Spleen (tissue), 11 donors: ENCODE measurements around the gene ZNF836. TPM values are rescaled to one million over a fixed set of nuclear protein-coding genes. Genes with fewer than 3 reads are reported as not detected.

ENCODE experiments used
- DNase-seq: peaks from one replicate; pipeline ENCODE4 v3.0.0-alpha.2; 2020
- H3K27ac ChIP-seq, 8 donors: fragments of 200-600 bp; sonication (generic) in 7 of 8; 1 replicate in 4 of 8; 2 replicates in 4 of 8; pipeline versions ENCODE4 v1.5.0 to v1.8.0; 2016 to 2021; ENCODE audit warnings: inconsistent platforms in 4 of 8, mild to moderate bottlenecking in 4 of 8, moderate library complexity in 1 of 8
- H3K27me3 ChIP-seq, 7 donors: fragments of 200-600 bp; sonication (generic) in 6 of 7; replicated peaks in 1 of 7; 1 replicate in 4 of 7; 2 replicates in 3 of 7; pipeline versions ENCODE4 v1.5.0 to v1.8.0; 2016 to 2021; ENCODE audit warnings: inconsistent platforms in 3 of 7, mild to moderate bottlenecking in 1 of 7
- H3K36me3 ChIP-seq, 6 donors: fragments of 200-600 bp; sonication (generic) in 5 of 6; 1 replicate in 4 of 6; 2 replicates in 2 of 6; pipeline versions ENCODE4 v1.5.0 to v1.8.0; 2016 to 2021; ENCODE audit warnings: inconsistent platforms in 2 of 6
- H3K4me1 ChIP-seq, 6 donors: fragments of 200-600 bp; sonication (generic) in 5 of 6; 1 replicate in 3 of 6; 2 replicates in 3 of 6; pipeline versions ENCODE4 v1.5.0 to v1.8.0; 2016 to 2021; ENCODE audit warnings: inconsistent platforms in 3 of 6
- H3K4me3 ChIP-seq, 8 donors: fragments of 200-600 bp; sonication (generic) in 7 of 8; 1 replicate in 4 of 8; 2 replicates in 4 of 8; pipeline versions ENCODE4 v1.5.0 to v1.8.0; 2016 to 2021; ENCODE audit warnings: inconsistent platforms in 4 of 8, mild to moderate bottlenecking in 4 of 8, moderate library complexity in 2 of 8
- H3K9me3 ChIP-seq, 8 donors: fragments of 200-600 bp; sonication (generic) in 7 of 8; 1 replicate in 4 of 8; 2 replicates in 4 of 8; pipeline versions ENCODE4 v1.5.0 to v1.8.0; 2016 to 2021; ENCODE audit warnings: inconsistent platforms in 4 of 8
- POLR2A ChIP-seq, 3 donors: fragments of 450-650 bp; IDR thresholded peaks; one replicate each; pipeline ENCODE4 v1.5.1; 2017; ENCODE audit warnings: antibody characterized with exemption in 3 of 3, mild to moderate bottlenecking in 1 of 3
- POLR2AphosphoS5 ChIP-seq, 3 donors: sonication (generic); formaldehyde crosslinking; IDR thresholded peaks; one replicate each; pipeline ENCODE4 v1.5.1; 2017; ENCODE audit warnings: antibody characterized with exemption in 3 of 3
- WGBS, 5 donors: extraction: QIAGEN DNeasy Blood & Tissue Kit in 3 of 5; methylation state at CpG; one replicate each; pipeline versions ENCODE4 v1.1.5 to v1.1.7; 2013 to 2018; 5-methylcytosine and 5-hydroxymethylcytosine counted together
- intact Hi-C: fragments of 100-400 bp; cut with DNase I; formaldehyde crosslinking; loops from one replicate; pipeline ENCODE4 v1.15.0; 2023; ENCODE audit warnings: low total_unique reads
- polyA plus RNA-seq, 3 donors: library from polyadenylated mRNA; stranded (reverse); fragments of 200-250 nt; gene quantifications; one replicate each; pipeline ENCODE4 v1.2.1, GENCODE V29; 2013
- total RNA-seq, 7 donors: library from RNA; depleted of rRNA in 3 of 7; stranded (reverse); fragments of >200 nt in 3 of 7; fragmentation: NEBNext Ultra II Directional in 4 of 7; extraction: Animal tissue kit (Norgen Biotek cat#: 25700) in 4 of 7; gene quantifications; one replicate each; pipeline versions ENCODE4 v1.1.0 to v1.2.1, GENCODE V29; 2016 to 2021
- TF ChIP-seq, protein P1 (sequence below), 11 experiments: fragments of 200-600 bp in 7 of 11; fragments of 450-650 bp in 4 of 11; sonication (generic) in 4 of 11; IDR thresholded peaks in 8 of 11; conservative IDR thresholded peaks in 3 of 11; 1 replicate in 7 of 11; 2 replicates in 4 of 11; pipeline versions ENCODE4 v1.4.0 to v1.8.0; 2016 to 2021; ENCODE audit warnings: antibody characterized with exemption in 11 of 11, inconsistent platforms in 4 of 11, mild to moderate bottlenecking in 1 of 11
- donor health status: healthy with polysubstance abuse.
- donor health status: DM: no; HTN: no; CAD: no; lungs with moderate emphysema.
- donor health status: DM: no; HTN: no; CAD: no.
- donor health status: Bipolar disorder and iron deficiency.
- donor health status: healthy.
- donor health status: DM: no; HTN: no; CAD: no.
- donor health status: DM: yes; HTN: yes; CAD: no.

ZNF836 gene
- total and polyA plus RNA-seq, 10 donors, result 4.9 to 26.8 (median 19.9) TPM

DNA sequence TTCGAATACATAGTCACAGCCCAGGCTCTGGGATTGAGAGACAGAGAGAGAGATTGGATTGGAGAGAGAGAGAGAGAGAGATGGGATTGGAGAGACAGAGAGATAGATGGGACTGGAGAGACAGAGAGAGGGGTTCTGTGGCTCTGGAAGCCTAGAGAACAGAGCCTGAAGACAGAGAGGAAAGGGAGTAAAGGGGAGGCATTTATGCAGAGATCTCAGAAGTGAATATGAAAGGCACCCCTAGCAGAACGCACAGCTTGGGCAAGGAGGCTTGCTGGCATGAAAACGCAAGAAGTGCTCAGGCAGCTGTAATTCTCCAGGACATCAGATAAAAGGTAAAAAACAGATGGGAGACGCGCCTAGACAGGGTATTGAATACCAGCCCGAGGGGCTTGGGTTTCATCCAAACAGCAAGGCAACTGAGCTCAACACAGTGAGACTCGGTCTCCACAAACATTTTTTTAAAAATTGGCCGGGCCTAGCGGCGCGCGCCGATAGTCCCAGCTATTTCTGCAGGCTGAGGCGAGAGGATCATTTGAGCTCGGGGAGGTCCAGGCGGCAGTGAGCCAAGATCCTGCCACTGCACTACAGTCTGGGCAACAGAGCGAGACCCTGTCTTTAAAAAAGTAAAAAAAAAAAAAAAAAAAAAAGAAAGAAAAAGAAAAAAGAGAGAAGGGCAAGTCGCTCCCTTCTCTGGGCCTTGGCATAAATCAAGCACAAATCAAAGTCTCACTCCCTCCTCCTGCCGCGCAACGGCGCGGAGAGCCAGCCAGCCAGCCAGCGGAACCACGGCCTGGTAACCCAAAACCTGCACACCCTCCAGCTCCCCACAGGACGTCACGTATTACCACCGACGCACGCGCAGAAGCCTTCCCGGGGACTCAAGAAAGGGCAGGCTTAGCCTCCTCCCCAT, 17.7 kb upstream of the ZNF836 start:
- Histone ChIP-seq H3K4me3 (peak overlapping the region; percentile 13 to 88 (median 42)), H3K27ac (peak overlapping the region; percentile 81 to 100 (median 98)), H3K9me3 (no peaks in the 10 kb centered on the region), H3K27me3 (no peaks in the 10 kb centered on the region), H3K36me3 (peaks cover 0 to 20% (median 7%) of the 10 kb centered on the region in 6 donors), H3K4me1 (peaks cover 35 to 49% (median 42%) of the 10 kb centered on the region in 6 donors)
- DNase-seq, result peak; percentile 100
- WGBS, 5 donors, result 5 to 13% (median 9%) methylated on average over 32 of the region's 32 CpGs
- TF ChIP-seq POLR2A (IDR thresholded peaks at IDR 0.05) (peak in 1 of 3 donors; percentile 62), POLR2AphosphoS5 (IDR thresholded peaks at IDR 0.05) (peak; percentile 75 to 93 (median 83))
- TF ChIP-seq, protein P1, sequence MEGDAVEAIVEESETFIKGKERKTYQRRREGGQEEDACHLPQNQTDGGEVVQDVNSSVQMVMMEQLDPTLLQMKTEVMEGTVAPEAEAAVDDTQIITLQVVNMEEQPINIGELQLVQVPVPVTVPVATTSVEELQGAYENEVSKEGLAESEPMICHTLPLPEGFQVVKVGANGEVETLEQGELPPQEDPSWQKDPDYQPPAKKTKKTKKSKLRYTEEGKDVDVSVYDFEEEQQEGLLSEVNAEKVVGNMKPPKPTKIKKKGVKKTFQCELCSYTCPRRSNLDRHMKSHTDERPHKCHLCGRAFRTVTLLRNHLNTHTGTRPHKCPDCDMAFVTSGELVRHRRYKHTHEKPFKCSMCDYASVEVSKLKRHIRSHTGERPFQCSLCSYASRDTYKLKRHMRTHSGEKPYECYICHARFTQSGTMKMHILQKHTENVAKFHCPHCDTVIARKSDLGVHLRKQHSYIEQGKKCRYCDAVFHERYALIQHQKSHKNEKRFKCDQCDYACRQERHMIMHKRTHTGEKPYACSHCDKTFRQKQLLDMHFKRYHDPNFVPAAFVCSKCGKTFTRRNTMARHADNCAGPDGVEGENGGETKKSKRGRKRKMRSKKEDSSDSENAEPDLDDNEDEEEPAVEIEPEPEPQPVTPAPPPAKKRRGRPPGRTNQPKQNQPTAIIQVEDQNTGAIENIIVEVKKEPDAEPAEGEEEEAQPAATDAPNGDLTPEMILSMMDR (IDR thresholded peaks at IDR 0.05 in 8 of 11, conservative IDR thresholded peaks at IDR 0.05 in 3 of 11), result peak in 7 of 11 experiments; percentile 4 to 45 (median 23)
- intact Hi-C loops, result loop anchor here (5.0 kb wide), 1 partner anchor 47 kb away; no protein-coding TSS in a partner anchor

DNA sequence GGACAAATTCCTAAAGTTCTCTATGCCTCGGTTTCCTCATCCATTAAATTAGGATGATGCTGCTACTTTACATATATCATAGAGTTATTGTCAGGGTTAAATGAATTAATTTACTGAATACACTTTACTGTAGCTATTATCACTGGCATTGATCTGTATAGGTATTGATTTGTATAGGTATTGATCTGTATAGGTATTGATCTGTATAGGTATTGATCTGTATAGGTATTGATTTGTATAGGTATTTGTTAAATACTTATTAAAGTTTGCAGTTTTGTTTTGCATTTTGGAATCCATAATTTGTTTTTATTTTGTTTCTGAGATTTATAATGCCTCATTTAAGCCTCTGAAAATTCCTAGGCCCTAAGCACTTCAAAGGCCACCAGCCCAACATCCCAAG, 16.0 kb upstream of the ZNF836 start:
- DNase-seq, result no peak
- Histone ChIP-seq H3K36me3 (peaks cover 0 to 3% (median 0%) of the 10 kb centered on the region in 6 donors), H3K4me3 (no peak overlapping the region), H3K9me3 (no peaks in the 10 kb centered on the region), H3K27me3 (no peaks in the 10 kb centered on the region), H3K27ac (peak overlapping the region in 1 of 8 donors; percentile 99), H3K4me1 (peaks cover 22 to 32% (median 29%) of the 10 kb centered on the region in 6 donors)
- intact Hi-C loops, result loop anchor here (5.0 kb wide), 1 partner anchor 45 kb away; no protein-coding TSS in a partner anchor
- WGBS, 5 donors, result 88 to 100% (median 96%) methylated on average over 1 of the region's 1 CpG
- TF ChIP-seq POLR2AphosphoS5 (IDR thresholded peaks at IDR 0.05) (no peak), POLR2A (IDR thresholded peaks at IDR 0.05) (no peak)
- TF ChIP-seq, protein P1 (IDR thresholded peaks at IDR 0.05 in 8 of 11, conservative IDR thresholded peaks at IDR 0.05 in 3 of 11), result no peak

DNA sequence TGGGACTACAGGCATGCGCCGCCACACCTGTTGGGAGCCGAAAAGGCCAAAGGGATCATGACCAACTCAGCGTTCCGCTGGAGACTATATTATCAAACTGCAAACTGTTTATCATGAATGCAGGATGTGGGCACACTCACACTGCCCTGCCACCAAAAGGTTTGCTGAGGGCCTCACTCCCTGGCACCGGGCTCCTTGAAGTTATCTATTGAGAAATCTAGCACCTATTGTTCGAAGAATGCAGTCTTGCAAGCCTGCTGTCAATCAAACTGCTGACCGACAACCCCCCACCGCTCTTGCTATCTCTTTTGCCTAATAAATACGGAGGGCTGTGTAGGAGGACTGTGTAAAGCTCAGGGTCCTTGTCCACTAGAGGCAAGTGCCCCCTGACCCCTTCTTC, 5.2 kb upstream of the ZNF836 start:
- peak overlapping the region in 1 of 8 donors; percentile 40 for H3K27ac ChIP-seq
- no peaks in the 10 kb centered on the region for H3K9me3 ChIP-seq
- 71 to 89% (median 82%) methylated on average over 10 of the region's 10 CpGs for WGBS, 5 donors
- DNase-seq, result no peak
- H3K4me3 ChIP-seq, result no peak overlapping the region
- intact Hi-C loops, result no loop called here
- H3K27me3 ChIP-seq, result no peaks in the 10 kb centered on the region
- TF ChIP-seq, protein P1 (IDR thresholded peaks at IDR 0.05 in 8 of 11, conservative IDR thresholded peaks at IDR 0.05 in 3 of 11), result no peak
- no peak for TF ChIP-seq POLR2AphosphoS5 (IDR thresholded peaks at IDR 0.05)
- no peak for TF ChIP-seq POLR2A (IDR thresholded peaks at IDR 0.05)
- H3K4me1 ChIP-seq, result peaks cover 0 to 9% (median 7%) of the 10 kb centered on the region in 6 donors
- no peaks in the 10 kb centered on the region for H3K36me3 ChIP-seq

DNA sequence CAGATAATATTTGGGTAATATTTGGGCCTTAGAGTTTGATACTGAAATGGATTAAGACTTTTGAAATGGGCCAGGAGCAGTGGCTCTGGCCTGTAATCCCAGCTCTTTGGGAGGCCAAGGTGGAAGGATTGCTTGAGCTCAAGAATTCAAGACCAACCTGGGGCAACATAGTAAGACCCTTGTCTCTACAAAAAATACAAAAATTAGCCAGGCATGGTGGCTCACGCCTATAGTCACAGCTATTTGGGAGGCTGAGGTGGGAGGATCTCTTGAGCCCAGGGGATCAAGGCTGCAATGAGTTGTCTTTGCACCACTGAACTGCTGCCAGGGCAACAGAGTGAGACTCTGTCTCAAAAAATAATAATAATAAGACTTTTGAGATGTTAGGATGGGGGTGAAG, 926 bp upstream of the ZNF836 start:
- TF ChIP-seq, protein P1 (IDR thresholded peaks at IDR 0.05 in 8 of 11, conservative IDR thresholded peaks at IDR 0.05 in 3 of 11), result no peak
- no peak for TF ChIP-seq POLR2A (IDR thresholded peaks at IDR 0.05)
- TF ChIP-seq POLR2AphosphoS5 (IDR thresholded peaks at IDR 0.05), result no peak
- peak overlapping the region in 2 of 8 donors; percentile 83 to 89 for H3K4me3 ChIP-seq
- H3K27ac ChIP-seq, result peak overlapping the region in 7 of 8 donors; percentile 85 to 94 (median 91)
- WGBS, 5 donors, result 96 to 100% (median 100%) methylated on average over 1 of the region's 1 CpG
- H3K27me3 ChIP-seq, result no peaks in the 10 kb centered on the region
- H3K4me1 ChIP-seq, result peaks cover 0 to 30% (median 25%) of the 10 kb centered on the region in 6 donors
- no peak for DNase-seq
- intact Hi-C loops, result no loop called here
- H3K9me3 ChIP-seq, result no peaks in the 10 kb centered on the region
- H3K36me3 ChIP-seq, result peaks cover 0 to 23% (median 15%) of the 10 kb centered on the region in 6 donors
